ENCODE data around the gene TTC1.
"Not testable (repeated sequence)": the region's sequence is repeated elsewhere in the genome, so short reads cannot be mapped to it uniquely, and the experiment has no call there.

Gene TTC1

GRCh38 chr5:160007514-160007913 is 1.4 kb upstream of the TTC1 start:
- no peak for DNase-seq (ENCODE audit: low spot score)
- TF ChIP-seq, protein P1, sequence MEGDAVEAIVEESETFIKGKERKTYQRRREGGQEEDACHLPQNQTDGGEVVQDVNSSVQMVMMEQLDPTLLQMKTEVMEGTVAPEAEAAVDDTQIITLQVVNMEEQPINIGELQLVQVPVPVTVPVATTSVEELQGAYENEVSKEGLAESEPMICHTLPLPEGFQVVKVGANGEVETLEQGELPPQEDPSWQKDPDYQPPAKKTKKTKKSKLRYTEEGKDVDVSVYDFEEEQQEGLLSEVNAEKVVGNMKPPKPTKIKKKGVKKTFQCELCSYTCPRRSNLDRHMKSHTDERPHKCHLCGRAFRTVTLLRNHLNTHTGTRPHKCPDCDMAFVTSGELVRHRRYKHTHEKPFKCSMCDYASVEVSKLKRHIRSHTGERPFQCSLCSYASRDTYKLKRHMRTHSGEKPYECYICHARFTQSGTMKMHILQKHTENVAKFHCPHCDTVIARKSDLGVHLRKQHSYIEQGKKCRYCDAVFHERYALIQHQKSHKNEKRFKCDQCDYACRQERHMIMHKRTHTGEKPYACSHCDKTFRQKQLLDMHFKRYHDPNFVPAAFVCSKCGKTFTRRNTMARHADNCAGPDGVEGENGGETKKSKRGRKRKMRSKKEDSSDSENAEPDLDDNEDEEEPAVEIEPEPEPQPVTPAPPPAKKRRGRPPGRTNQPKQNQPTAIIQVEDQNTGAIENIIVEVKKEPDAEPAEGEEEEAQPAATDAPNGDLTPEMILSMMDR (IDR thresholded peaks at IDR 0.05; ENCODE audit: extremely low read depth, missing control alignments): no peak

- not testable (repeated sequence) for DNase-seq (ENCODE audit: low spot score)
Measured at GRCh38 chr5:160008529-160008876, 436 bp upstream of the TTC1 start.

DNA sequence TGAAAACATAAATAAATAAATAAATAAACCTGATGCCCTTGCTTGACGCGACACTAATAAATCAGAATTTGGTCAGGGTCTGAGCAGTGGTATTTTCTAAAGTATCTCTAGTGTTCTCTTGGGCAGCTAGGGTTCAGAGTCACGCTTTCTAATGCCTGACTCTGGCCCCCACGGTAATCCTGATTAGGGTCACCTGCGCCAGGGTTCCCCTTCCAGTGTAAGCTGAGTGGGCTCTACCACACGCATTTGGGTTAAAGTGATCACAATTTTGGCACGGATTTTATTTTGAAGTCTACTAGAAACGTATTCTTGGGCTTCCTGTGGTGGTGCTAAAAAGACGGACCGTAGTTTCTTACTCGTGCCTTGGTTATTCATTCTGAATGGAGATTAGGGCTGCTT is 651 bp downstream of the TTC1 start:
- TF ChIP-seq, protein P1 (IDR thresholded peaks at IDR 0.05; ENCODE audit: extremely low read depth, missing control alignments): no peak
- no peak for DNase-seq (ENCODE audit: low spot score)

DNA sequence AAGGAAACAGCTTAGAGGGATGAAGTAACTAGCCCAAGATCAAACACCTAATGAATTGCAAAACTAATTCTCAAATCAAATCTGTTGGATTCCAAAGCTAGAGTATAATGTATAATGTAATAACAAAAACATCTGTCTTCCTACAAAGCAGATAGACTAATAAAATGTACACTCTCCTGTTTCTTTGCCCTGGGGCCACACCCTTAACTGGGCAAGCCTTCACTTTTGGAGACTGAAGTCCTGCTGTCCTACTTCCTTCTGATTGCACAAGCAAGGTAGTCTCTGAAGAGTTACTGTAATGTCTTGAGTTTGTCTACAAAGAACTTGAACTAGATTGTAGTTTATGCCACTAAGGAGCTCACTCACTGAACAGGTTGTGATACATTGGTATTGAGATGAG is 2.5 kb downstream of the TTC1 start:
- DNase-seq (ENCODE audit: low spot score): no peak
- TF ChIP-seq, protein P1 (IDR thresholded peaks at IDR 0.05; ENCODE audit: extremely low read depth, missing control alignments): no peak

DNA sequence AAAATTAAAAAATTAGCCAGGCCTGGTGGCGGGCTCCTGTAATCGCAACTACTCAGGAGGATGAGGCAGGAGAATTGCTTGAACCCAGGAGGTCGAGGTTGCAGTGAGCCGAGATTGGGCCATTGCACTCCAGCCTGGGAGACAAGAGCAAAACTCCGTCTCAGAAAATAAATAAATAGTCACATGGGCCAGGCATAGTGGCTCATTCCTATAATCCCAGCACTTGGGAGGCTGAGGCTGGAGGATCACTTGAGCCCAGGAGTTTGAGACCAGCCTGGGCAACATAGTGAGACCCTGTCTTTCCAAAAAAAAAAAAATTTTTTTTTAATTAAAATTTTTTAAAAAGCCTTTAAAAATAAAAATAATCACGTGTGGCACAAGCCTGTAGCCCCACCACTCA is 5.3 kb downstream of the TTC1 start:
- DNase-seq (ENCODE audit: low spot score): not testable (repeated sequence)

DNA sequence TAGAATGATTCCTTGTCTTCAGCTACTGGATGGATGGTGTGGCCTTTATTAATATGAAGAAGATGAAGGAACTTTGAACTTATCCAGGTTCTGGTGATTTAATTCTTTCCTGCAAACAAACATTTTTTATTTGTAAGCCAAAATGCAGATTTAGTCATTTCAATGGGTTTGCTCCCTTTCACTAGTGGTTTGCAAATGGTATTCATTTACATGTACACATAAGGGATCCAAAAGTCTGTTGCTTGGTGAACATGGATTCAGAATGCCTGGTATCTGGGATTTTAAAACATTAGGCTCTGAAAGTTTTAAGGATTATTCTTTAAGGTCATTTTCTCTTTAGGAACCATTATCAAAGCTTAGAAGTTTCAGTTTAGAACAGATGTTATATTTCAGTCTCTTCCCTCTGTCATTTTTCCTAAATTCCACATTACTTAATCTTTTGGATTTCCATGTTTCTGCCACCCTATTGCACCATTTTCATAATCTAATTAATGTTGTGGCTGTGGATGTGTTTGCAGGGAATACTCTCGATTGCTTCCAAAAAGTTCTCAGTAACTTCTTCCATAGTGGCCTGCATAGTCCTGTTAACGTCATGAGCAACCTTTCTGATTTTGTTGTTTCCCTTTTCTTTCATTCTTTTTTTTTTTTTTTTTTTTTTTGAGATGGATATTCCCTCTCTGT is 10.1 kb downstream of the TTC1 start:
- TF ChIP-seq, protein P1 (IDR thresholded peaks at IDR 0.05; ENCODE audit: extremely low read depth, missing control alignments): no peak

GRCh38 chr5:160020266-160020770 is 11.4 kb downstream of the TTC1 start:
- DNase-seq (ENCODE audit: low spot score): no peak
- TF ChIP-seq, protein P1 (IDR thresholded peaks at IDR 0.05; ENCODE audit: extremely low read depth, missing control alignments): no peak

More for the DNA sequence above, 10.1 kb downstream of the TTC1 start:
- DNase-seq (ENCODE audit: low spot score): no peak

DNA sequence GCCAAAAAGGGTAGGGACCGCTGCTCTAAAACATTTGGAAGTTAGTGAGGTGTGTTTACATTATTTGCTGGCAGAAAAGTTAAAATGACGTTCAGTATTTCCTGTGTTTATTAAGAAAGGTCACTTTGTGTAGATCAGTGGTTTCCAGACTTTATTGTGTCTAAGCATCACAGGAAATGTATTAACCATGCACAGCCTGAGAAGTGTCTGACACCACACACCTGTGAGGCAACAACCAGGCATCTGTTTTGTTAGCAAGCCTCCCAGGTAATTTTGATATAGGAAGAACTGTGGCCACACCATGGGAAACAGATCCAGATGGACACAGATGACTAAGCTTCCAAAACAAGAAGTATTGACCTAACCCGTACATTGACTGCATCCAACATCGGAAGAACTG is 12.0 kb downstream of the TTC1 start:
- TF ChIP-seq, protein P1 (IDR thresholded peaks at IDR 0.05; ENCODE audit: extremely low read depth, missing control alignments): no peak
- no peak for DNase-seq (ENCODE audit: low spot score)
